ENCODE results near the gene RPL22. TPM values are rescaled to one million over a fixed set of nuclear protein-coding genes. Genes with fewer than 3 reads are reported as not detected.

The RPL22 gene
- total and polyA plus RNA-seq, 2 of the 13 experiments (the other 11 are each of a cell fraction or from before 2014, with no cell fraction given) = 214 to 545 TPM

DNA sequence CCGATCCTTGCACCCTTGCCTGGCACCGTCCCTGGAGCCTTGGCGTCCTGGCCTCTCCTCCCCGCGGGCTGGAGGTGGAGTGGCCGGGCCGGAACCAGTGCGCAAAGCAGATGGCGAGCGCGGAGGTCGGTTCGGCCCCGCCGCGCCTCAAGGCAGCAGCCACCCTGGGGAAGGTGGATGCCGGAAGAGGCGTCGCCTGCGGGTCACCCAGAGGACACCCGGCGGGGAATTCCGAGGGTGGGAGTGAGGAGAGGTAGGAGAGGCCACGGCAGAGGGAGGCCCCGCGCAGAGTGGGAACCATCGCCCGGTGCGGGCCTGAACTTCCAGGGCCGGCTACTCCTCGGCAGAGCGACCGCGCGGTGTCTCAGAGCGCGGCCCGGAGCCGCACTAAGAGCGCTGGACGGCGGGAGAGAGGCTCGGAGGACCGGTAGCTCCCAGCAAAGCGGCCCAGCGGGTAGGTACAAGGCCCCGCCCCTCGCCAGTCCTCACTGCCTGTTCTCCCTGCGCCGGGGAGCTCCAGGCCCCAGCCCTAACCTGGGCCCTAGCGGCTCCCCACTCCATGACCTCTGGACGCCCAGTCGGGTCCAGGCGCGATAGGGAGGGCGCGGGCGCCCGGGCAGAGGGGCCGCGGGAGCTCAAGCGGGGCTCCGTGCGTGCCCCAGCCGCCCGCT lies 6.6 kb upstream of the RPL22 start, which contains the start of gene RNF207 (continued):
- TF ChIP-seq, protein P1, sequence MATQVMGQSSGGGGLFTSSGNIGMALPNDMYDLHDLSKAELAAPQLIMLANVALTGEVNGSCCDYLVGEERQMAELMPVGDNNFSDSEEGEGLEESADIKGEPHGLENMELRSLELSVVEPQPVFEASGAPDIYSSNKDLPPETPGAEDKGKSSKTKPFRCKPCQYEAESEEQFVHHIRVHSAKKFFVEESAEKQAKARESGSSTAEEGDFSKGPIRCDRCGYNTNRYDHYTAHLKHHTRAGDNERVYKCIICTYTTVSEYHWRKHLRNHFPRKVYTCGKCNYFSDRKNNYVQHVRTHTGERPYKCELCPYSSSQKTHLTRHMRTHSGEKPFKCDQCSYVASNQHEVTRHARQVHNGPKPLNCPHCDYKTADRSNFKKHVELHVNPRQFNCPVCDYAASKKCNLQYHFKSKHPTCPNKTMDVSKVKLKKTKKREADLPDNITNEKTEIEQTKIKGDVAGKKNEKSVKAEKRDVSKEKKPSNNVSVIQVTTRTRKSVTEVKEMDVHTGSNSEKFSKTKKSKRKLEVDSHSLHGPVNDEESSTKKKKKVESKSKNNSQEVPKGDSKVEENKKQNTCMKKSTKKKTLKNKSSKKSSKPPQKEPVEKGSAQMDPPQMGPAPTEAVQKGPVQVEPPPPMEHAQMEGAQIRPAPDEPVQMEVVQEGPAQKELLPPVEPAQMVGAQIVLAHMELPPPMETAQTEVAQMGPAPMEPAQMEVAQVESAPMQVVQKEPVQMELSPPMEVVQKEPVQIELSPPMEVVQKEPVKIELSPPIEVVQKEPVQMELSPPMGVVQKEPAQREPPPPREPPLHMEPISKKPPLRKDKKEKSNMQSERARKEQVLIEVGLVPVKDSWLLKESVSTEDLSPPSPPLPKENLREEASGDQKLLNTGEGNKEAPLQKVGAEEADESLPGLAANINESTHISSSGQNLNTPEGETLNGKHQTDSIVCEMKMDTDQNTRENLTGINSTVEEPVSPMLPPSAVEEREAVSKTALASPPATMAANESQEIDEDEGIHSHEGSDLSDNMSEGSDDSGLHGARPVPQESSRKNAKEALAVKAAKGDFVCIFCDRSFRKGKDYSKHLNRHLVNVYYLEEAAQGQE (IDR thresholded peaks at IDR 0.05; ENCODE audit: borderline replicate concordance in 1 of 2, low read depth in 1 of 2, low read length in 2 of 2) = no peak
- TF ChIP-seq, protein P2, sequence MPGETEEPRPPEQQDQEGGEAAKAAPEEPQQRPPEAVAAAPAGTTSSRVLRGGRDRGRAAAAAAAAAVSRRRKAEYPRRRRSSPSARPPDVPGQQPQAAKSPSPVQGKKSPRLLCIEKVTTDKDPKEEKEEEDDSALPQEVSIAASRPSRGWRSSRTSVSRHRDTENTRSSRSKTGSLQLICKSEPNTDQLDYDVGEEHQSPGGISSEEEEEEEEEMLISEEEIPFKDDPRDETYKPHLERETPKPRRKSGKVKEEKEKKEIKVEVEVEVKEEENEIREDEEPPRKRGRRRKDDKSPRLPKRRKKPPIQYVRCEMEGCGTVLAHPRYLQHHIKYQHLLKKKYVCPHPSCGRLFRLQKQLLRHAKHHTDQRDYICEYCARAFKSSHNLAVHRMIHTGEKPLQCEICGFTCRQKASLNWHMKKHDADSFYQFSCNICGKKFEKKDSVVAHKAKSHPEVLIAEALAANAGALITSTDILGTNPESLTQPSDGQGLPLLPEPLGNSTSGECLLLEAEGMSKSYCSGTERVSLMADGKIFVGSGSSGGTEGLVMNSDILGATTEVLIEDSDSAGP (CRISPR knock-in tag; IDR thresholded peaks at IDR 0.05; ENCODE audit: borderline replicate concordance) = peak; percentile 39; the same call in 1 of the 2 replicates
- TF ChIP-seq ZNF20 (CRISPR knock-in tag; IDR thresholded peaks at IDR 0.05) (peak; percentile 68; the same call in 1 of the 2 replicates), ELF3 (CRISPR knock-in tag; IDR thresholded peaks at IDR 0.05) (peak; percentile 53; the same call in 1 of the 2 replicates), ZNF652 (CRISPR knock-in tag; IDR thresholded peaks at IDR 0.05; ENCODE audit: borderline replicate concordance, low read depth) (no peak), TEAD3 (CRISPR knock-in tag; optimal IDR thresholded peaks at IDR 0.05; ENCODE audit: borderline replicate concordance) (peak; percentile 90), REPIN1 (CRISPR knock-in tag; IDR thresholded peaks at IDR 0.05; ENCODE audit: borderline replicate concordance, low read depth) (peak; percentile 80), RORA (CRISPR knock-in tag; IDR thresholded peaks at IDR 0.05) (no peak), MEF2D (CRISPR knock-in tag; IDR thresholded peaks at IDR 0.05) (peak; percentile 84), FOSL2 (CRISPR knock-in tag; IDR thresholded peaks at IDR 0.05) (no peak), ZNF24 (IDR thresholded peaks at IDR 0.05) (no peak), ZFX (CRISPR knock-in tag; IDR thresholded peaks at IDR 0.05; ENCODE audit: low read depth) (peak; percentile 94), ZNF136 (CRISPR knock-in tag; IDR thresholded peaks at IDR 0.05; ENCODE audit: low read depth) (no peak), DNMT3B (CRISPR knock-in tag; conservative IDR thresholded peaks at IDR 0.05) (no peak), HOXA7 (CRISPR knock-in tag; IDR thresholded peaks at IDR 0.05) (no peak)
- TF ChIP-seq, protein P3, sequence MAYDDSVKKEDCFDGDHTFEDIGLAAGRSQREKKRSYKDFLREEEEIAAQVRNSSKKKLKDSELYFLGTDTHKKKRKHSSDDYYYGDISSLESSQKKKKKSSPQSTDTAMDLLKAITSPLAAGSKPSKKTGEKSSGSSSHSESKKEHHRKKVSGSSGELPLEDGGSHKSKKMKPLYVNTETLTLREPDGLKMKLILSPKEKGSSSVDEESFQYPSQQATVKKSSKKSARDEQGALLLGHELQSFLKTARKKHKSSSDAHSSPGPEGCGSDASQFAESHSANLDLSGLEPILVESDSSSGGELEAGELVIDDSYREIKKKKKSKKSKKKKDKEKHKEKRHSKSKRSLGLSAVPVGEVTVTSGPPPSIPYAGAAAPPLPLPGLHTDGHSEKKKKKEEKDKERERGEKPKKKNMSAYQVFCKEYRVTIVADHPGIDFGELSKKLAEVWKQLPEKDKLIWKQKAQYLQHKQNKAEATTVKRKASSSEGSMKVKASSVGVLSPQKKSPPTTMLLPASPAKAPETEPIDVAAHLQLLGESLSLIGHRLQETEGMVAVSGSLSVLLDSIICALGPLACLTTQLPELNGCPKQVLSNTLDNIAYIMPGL (CRISPR knock-in tag; IDR thresholded peaks at IDR 0.05; ENCODE audit: borderline replicate concordance in 1 of 2, low read depth in 1 of 2) = peak; percentile 91 to 95
- TF ChIP-seq, protein P4, sequence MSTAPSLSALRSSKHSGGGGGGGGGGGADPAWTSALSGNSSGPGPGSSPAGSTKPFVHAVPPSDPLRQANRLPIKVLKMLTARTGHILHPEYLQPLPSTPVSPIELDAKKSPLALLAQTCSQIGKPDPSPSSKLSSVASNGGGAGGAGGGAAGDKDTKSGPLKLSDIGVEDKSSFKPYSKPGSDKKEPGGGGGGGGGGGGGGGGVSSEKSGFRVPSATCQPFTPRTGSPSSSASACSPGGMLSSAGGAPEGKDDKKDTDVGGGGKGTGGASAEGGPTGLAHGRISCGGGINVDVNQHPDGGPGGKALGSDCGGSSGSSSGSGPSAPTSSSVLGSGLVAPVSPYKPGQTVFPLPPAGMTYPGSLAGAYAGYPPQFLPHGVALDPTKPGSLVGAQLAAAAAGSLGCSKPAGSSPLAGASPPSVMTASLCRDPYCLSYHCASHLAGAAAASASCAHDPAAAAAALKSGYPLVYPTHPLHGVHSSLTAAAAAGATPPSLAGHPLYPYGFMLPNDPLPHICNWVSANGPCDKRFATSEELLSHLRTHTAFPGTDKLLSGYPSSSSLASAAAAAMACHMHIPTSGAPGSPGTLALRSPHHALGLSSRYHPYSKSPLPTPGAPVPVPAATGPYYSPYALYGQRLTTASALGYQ (CRISPR knock-in tag; IDR thresholded peaks at IDR 0.05) = peak; percentile 42; the same call in 1 of the 2 replicates
- TF ChIP-seq, protein P5, sequence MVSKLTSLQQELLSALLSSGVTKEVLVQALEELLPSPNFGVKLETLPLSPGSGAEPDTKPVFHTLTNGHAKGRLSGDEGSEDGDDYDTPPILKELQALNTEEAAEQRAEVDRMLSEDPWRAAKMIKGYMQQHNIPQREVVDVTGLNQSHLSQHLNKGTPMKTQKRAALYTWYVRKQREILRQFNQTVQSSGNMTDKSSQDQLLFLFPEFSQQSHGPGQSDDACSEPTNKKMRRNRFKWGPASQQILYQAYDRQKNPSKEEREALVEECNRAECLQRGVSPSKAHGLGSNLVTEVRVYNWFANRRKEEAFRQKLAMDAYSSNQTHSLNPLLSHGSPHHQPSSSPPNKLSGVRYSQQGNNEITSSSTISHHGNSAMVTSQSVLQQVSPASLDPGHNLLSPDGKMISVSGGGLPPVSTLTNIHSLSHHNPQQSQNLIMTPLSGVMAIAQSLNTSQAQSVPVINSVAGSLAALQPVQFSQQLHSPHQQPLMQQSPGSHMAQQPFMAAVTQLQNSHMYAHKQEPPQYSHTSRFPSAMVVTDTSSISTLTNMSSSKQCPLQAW (CRISPR knock-in tag; IDR thresholded peaks at IDR 0.05) = no peak
